Right atrium auricular region (tissue), 2 donors: ENCODE results near the gene BHLHE23. TPM values are rescaled to one million over a fixed set of nuclear protein-coding genes. Genes with fewer than 3 reads are reported as not detected.

Source experiments
- DNase-seq: peaks from one replicate; pipeline ENCODE4 v3.0.0-alpha.2; 2019; ENCODE audit warnings: low spot score
- H3K27ac ChIP-seq, 2 donors: fragments of 200-600 bp; sonication (generic); 1 replicate in 1 of 2; 2 replicates in 1 of 2; pipeline ENCODE4 v1.5.1; 2016 to 2019
- H3K27me3 ChIP-seq, 2 donors: fragments of 200-600 bp; sonication (generic); one replicate each; pipeline versions ENCODE4 v1.5.1 to v1.6.0; 2017 to 2019
- H3K36me3 ChIP-seq: fragments of 200-600 bp; sonication (generic); one replicate; pipeline ENCODE4 v1.5.1; 2016
- H3K4me1 ChIP-seq, 2 donors: fragments of 200-600 bp; sonication (generic); one replicate each; pipeline versions ENCODE4 v1.5.1 to v1.6.0; 2017 to 2019
- H3K4me3 ChIP-seq, 2 donors: fragments of 200-600 bp; sonication (generic); 1 replicate in 1 of 2; 2 replicates in 1 of 2; pipeline ENCODE4 v1.5.1; 2017 to 2019; ENCODE audit warnings: mild to moderate bottlenecking in 1 of 2, moderate library complexity in 1 of 2
- H3K9me3 ChIP-seq, 2 donors: fragments of 200-600 bp; sonication (generic); one replicate each; pipeline ENCODE4 v1.5.1; 2019
- total RNA-seq, 2 donors: library from RNA; depleted of rRNA; stranded (reverse); fragments of >200 nt; gene quantifications; one replicate each; pipeline ENCODE4 v1.1.0, GENCODE V29; 2016
- TF ChIP-seq, protein P1 (sequence below), 2 donors: fragments of 200-600 bp; sonication (generic); IDR thresholded peaks; one replicate each; pipeline ENCODE4 v1.5.1; 2019; ENCODE audit warnings: antibody characterized with exemption in 2 of 2

BHLHE23 gene
- total RNA-seq, 2 donors from 2014 or later: not detected

DNA sequence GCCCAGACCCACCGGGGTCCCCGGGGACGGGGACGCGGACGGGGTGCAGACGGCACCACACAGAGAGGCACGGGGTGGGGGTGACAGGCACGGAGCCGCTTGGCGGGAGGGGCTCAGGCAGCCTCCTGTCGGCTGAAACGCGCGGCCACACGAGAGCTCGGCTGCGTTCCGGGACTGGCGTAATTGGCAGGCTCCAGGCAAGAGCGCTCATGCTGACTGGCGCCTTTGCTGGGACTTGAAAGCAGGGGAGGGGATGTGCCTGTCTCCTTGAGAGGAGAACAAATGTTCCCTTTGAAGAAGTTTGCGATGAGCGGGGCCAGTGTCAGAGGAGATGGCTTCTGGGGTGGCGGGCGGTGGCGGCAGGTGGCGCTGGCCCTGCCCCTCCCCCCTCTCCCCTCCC lies 25.8 kb downstream of the BHLHE23 start:
- H3K4me3 ChIP-seq: no peak overlapping the region
- no peak overlapping the region for H3K27ac ChIP-seq
- no peaks in the 10 kb centered on the region for H3K9me3 ChIP-seq
- no peaks in the 10 kb centered on the region for H3K36me3 ChIP-seq
- H3K27me3 ChIP-seq: peaks cover 0 to 5% of the 10 kb centered on the region in 2 donors
- no peak for DNase-seq
- TF ChIP-seq, protein P1, sequence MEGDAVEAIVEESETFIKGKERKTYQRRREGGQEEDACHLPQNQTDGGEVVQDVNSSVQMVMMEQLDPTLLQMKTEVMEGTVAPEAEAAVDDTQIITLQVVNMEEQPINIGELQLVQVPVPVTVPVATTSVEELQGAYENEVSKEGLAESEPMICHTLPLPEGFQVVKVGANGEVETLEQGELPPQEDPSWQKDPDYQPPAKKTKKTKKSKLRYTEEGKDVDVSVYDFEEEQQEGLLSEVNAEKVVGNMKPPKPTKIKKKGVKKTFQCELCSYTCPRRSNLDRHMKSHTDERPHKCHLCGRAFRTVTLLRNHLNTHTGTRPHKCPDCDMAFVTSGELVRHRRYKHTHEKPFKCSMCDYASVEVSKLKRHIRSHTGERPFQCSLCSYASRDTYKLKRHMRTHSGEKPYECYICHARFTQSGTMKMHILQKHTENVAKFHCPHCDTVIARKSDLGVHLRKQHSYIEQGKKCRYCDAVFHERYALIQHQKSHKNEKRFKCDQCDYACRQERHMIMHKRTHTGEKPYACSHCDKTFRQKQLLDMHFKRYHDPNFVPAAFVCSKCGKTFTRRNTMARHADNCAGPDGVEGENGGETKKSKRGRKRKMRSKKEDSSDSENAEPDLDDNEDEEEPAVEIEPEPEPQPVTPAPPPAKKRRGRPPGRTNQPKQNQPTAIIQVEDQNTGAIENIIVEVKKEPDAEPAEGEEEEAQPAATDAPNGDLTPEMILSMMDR (IDR thresholded peaks at IDR 0.05): no peak
- no peaks in the 10 kb centered on the region for H3K4me1 ChIP-seq

DNA sequence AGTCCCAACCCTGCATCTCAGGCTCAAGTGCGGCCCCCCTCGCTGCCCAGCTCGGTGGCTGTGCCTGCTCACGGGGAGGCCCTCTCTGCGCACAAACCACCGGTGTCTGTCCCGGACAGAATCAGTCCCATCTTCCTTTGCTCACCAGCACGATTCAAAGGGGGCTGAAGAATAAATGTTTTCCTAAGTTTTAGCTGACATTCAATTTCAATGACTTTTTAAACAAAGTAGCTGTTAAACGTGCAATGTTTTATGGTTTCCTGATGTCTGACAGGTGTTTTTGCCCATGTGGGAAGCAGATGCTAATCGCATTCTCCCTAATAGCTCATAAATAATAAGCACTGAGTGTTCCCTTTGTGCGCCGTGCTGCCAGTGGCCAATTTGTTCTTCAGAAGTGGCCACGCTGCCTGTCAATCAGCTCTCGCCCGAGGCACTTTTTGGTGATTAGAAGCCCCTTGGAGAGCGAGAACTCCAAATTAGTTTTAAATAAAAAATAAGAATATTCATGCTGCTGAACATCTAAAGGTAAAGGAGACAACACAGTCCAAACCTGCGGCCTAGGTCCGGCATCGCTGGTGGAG lies 26.3 kb downstream of the BHLHE23 start:
- no peak overlapping the region for H3K27ac ChIP-seq
- no peaks in the 10 kb centered on the region for H3K4me1 ChIP-seq
- H3K9me3 ChIP-seq: no peaks in the 10 kb centered on the region
- TF ChIP-seq, protein P1 (IDR thresholded peaks at IDR 0.05): no peak
- H3K27me3 ChIP-seq: peaks cover 0 to 6% of the 10 kb centered on the region in 2 donors
- H3K4me3 ChIP-seq: no peak overlapping the region
- H3K36me3 ChIP-seq: no peaks in the 10 kb centered on the region
- DNase-seq: no peak

DNA sequence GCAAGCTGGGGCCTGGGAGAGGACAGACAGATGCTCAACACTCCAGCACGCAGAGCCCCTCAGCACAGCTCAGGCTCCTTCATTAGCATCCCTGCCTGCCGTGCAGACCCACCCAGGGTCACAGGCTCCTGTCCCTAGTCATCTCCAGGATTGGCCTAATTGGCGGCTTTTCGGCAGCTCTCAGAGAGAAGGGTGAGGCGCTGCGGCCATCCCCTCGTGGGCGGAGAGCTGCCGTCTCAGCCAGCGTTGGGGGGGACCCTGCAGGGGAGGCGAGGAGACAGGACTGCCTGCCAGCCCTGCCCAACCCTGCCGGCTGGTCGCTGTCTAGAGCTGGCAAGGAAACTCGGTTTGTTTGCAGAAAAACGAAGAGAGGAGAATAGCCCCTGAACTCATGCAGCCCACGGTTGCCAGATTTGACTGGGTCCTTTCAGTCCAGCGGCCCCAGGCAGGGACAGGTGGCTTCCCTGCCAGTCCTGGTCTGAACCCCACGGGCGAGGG lies 26.8 kb downstream of the BHLHE23 start:
- Histone ChIP-seq H3K9me3 (no peaks in the 10 kb centered on the region), H3K36me3 (no peaks in the 10 kb centered on the region), H3K27ac (no peak overlapping the region), H3K4me3 (no peak overlapping the region), H3K27me3 (peaks cover 0 to 11% of the 10 kb centered on the region in 2 donors), H3K4me1 (no peaks in the 10 kb centered on the region)
- TF ChIP-seq, protein P1 (IDR thresholded peaks at IDR 0.05): no peak
- DNase-seq: no peak

DNA sequence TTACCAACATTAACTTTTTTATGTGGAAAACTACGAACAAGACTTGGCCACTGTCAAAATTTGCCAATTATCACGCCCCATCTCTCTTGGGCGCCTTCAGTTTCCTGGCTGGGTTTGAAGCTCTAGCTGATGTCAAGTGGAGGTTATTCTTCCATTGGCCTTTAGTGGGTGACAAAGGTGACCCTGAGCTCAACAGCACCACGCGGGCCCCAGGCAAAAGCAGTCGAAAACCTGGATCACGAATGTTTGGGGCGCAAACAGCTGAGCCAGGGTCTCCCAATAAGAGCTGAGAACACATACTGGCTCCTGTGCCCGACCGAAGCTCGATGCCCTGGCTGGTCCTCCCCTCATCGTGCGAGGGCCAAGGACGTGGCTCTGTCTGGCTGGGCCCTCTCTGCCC lies 27.5 kb downstream of the BHLHE23 start:
- Histone ChIP-seq H3K36me3 (no peaks in the 10 kb centered on the region), H3K4me3 (no peak overlapping the region), H3K27me3 (peaks cover 4 to 17% of the 10 kb centered on the region in 2 donors), H3K9me3 (no peaks in the 10 kb centered on the region), H3K27ac (no peak overlapping the region), H3K4me1 (no peaks in the 10 kb centered on the region)
- DNase-seq: no peak
- TF ChIP-seq, protein P1 (IDR thresholded peaks at IDR 0.05): no peak

DNA sequence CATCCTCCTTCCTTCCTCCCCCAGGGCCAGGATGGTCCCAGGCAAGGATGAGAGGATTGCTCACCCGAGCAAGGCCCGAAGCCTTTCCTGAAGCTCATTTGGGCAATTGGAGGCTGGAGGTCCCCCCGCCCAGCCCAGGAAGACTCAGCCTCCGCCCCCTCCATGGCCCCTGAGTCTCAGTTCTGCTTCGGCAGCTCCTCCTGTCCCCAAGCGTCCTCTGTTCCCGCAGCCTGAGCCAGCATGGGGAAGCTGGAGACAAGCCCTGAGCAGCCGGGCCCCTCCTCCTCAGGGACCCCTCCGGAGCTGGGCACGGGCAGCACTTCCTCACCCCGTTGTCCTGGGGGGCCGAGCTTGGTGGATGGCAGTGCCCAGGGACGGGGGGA lies 28.2 kb downstream of the BHLHE23 start:
- no peak overlapping the region for H3K4me3 ChIP-seq
- peaks cover 7 to 23% of the 10 kb centered on the region in 2 donors for H3K27me3 ChIP-seq
- H3K9me3 ChIP-seq: no peaks in the 10 kb centered on the region
- no peaks in the 10 kb centered on the region for H3K4me1 ChIP-seq
- no peak for DNase-seq
- no peak overlapping the region for H3K27ac ChIP-seq
- no peaks in the 10 kb centered on the region for H3K36me3 ChIP-seq
- TF ChIP-seq, protein P1 (IDR thresholded peaks at IDR 0.05): no peak
